22Rv1 (cell line): Measurements from ENCODE around the gene PACSIN3.

Experiments
- ZFX ChIP-seq: fragments of 450-650 bp; IDR thresholded peaks from 2 replicates; pipeline ENCODE4 v1.6.1; 2017; ENCODE audit warnings: antibody characterized with exemption, borderline replicate concordance
- TF ChIP-seq, protein P1 (sequence below): fragments of 450-650 bp; IDR thresholded peaks from 2 replicates; pipeline ENCODE4 v1.5.1; 2017; ENCODE audit warnings: mild to moderate bottlenecking

- TF ChIP-seq, protein P1, sequence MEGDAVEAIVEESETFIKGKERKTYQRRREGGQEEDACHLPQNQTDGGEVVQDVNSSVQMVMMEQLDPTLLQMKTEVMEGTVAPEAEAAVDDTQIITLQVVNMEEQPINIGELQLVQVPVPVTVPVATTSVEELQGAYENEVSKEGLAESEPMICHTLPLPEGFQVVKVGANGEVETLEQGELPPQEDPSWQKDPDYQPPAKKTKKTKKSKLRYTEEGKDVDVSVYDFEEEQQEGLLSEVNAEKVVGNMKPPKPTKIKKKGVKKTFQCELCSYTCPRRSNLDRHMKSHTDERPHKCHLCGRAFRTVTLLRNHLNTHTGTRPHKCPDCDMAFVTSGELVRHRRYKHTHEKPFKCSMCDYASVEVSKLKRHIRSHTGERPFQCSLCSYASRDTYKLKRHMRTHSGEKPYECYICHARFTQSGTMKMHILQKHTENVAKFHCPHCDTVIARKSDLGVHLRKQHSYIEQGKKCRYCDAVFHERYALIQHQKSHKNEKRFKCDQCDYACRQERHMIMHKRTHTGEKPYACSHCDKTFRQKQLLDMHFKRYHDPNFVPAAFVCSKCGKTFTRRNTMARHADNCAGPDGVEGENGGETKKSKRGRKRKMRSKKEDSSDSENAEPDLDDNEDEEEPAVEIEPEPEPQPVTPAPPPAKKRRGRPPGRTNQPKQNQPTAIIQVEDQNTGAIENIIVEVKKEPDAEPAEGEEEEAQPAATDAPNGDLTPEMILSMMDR: no peak
- TF ChIP-seq ZFX: no peak
These were observed 23.8 kb downstream of the PACSIN3 start for GRCh38 chr11:47162426-47162825.
